HCT116 (cell line): ENCODE data around the gene BBX. TPM values are rescaled to one million over a fixed set of nuclear protein-coding genes. Genes with fewer than 3 reads are reported as not detected.

ENCODE experiments used
- ATAC-seq: fragments of 200-7000 bp; cut with Tn5 transposase; 2 replicates; pipeline ENCODE4 v1.9.1; 2020; ENCODE audit warnings: mild to moderate bottlenecking, moderate library complexity
- BruUV-seq: library from RNA; stranded (reverse); fragments of 400-500 nt; replicated peaks from 2 replicates; lab custom pipeline; 2021; lab: Mats Ljungman, UMichigan
- CTCF ChIA-PET: fragments of 300-600 bp; sonication (Branson Sonifier 250); formaldehyde crosslinking; loops from one replicate; lab custom pipeline; 2021; ENCODE audit warnings: antibody characterized with exemption; lab: Charles Lee
- POLR2A ChIA-PET: fragments of 300-600, 350-600 bp; sonication (Branson Sonifier 250); formaldehyde crosslinking; loops from one replicate; lab custom pipeline; 2021; ENCODE audit warnings: antibody characterized with exemption; lab: Charles Lee
- RAD21 ChIA-PET, 2 experiments: fragments of 300-600 bp; sonication (Branson Sonifier 250); formaldehyde crosslinking; loops; one replicate each; lab custom pipeline; 2023; ENCODE audit warnings: low total read pairs in 2 of 2; ENCODE audit not compliant: uncharacterized antibody in 2 of 2, unreplicated experiment in 2 of 2, low non-redundant PET in 1 of 2; lab: Charles Lee
- DNase-seq: peaks from one replicate; pipeline ENCODE4 v3.0.0-alpha.2; 2010; ENCODE audit warnings: low read depth, low spot score
- H2AFZ ChIP-seq: fragments of 200-600 bp; shearing (Covaris generic), sonication (generic); 2 replicates; pipeline ENCODE4 v1.6.1; 2017; ENCODE audit warnings: low read depth, mixed run types, mixed read lengths, antibody characterized with exemption, low read length; ENCODE audit not compliant: poor library complexity, severe bottlenecking
- H3K27ac ChIP-seq: 2 replicates; pipeline ENCODE4 v1.5.1; 2012; ENCODE audit warnings: low read depth, low read length
- H3K27me3 ChIP-seq: fragments of 200-600 bp; sonication (generic); 2 replicates; pipeline ENCODE4 v1.6.1; 2016; ENCODE audit warnings: mixed run types, low read length, mixed read lengths; ENCODE audit not compliant: insufficient read depth
- H3K36me3 ChIP-seq, 2 experiments: fragments of 200-500 bp in 1 of 2; fragments of 200-600 bp in 1 of 2; sonication (Bioruptor generic) in 1 of 2; sonication (generic) in 1 of 2; 2 replicates each; pipeline versions ENCODE4 v1.5.1 to v1.6.1; 2014 to 2016; ENCODE audit warnings: low read length in 2 of 2, inconsistent platforms in 1 of 2, mixed read lengths in 1 of 2, mixed run types in 1 of 2; ENCODE audit not compliant: insufficient read depth in 2 of 2, control insufficient read depth in 1 of 2
- H3K4me1 ChIP-seq, 2 experiments: fragments of 200-600 bp in 1 of 2; sonication (generic) in 1 of 2; 2 replicates each; pipeline versions ENCODE4 v1.5.1 to v1.6.1; 2012 to 2017; ENCODE audit warnings: low read length in 2 of 2, inconsistent platforms in 1 of 2, mild to moderate bottlenecking in 1 of 2, mixed read lengths in 1 of 2, mixed run types in 1 of 2, moderate library complexity in 1 of 2; ENCODE audit not compliant: insufficient read depth in 2 of 2, control insufficient read depth in 1 of 2
- H3K4me2 ChIP-seq: fragments of 200-600 bp; sonication (generic); 2 replicates; pipeline ENCODE4 v1.6.1; 2017; ENCODE audit warnings: mixed run types, low read length, mixed read lengths
- H3K4me3 ChIP-seq, 2 experiments: fragments of 200-600 bp in 1 of 2; sonication (generic) in 1 of 2; replicated peaks in 1 of 2; 2 replicates each; pipeline ENCODE4 v1.5.1; 2011 to 2016; ENCODE audit warnings: low read length in 2 of 2, control low read depth in 1 of 2, low read depth in 1 of 2, mild to moderate bottlenecking in 1 of 2, mixed read lengths in 1 of 2, mixed run types in 1 of 2
- H3K79me2 ChIP-seq: fragments of 200-600 bp; sonication (generic); 2 replicates; pipeline ENCODE4 v1.6.1; 2017; ENCODE audit warnings: mild to moderate bottlenecking, mixed run types, low read length, moderate library complexity, mixed read lengths; ENCODE audit not compliant: insufficient read depth
- H3K9ac ChIP-seq: fragments of 200-600 bp; sonication (generic); 2 replicates; pipeline ENCODE4 v1.6.1; 2016; ENCODE audit warnings: low read length, mixed read lengths
- H3K9me2 ChIP-seq: fragments of 200-600 bp; sonication (generic), shearing (Covaris generic); 2 replicates; pipeline ENCODE4 v1.6.1; 2017; ENCODE audit warnings: mixed run types, mild to moderate bottlenecking, moderate library complexity; ENCODE audit not compliant: insufficient read depth
- H3K9me3 ChIP-seq, 2 experiments: fragments of 200-500 bp in 1 of 2; fragments of 200-600 bp in 1 of 2; sonication (Bioruptor generic) in 1 of 2; sonication (generic) in 1 of 2; 2 replicates each; pipeline ENCODE4 v1.6.1; 2014 to 2017; ENCODE audit warnings: low read length in 2 of 2, mixed read lengths in 2 of 2, inconsistent platforms in 1 of 2, low read depth in 1 of 2, mild to moderate bottlenecking in 1 of 2, mixed run types in 1 of 2, moderate library complexity in 1 of 2; ENCODE audit not compliant: control insufficient read depth in 1 of 2, insufficient read depth in 1 of 2
- H4K20me1 ChIP-seq: fragments of 200-600 bp; sonication (generic), shearing (Covaris generic); 2 replicates; pipeline ENCODE4 v1.6.1; 2017; ENCODE audit warnings: mixed run types, mild to moderate bottlenecking, moderate library complexity; ENCODE audit not compliant: insufficient read depth
- CEBPB ChIP-seq: IDR thresholded peaks from 2 replicates; pipeline ENCODE4 v1.6.1; 2012; ENCODE audit warnings: low read depth
- CTCF ChIP-seq, 3 experiments: fragments of 200-600 bp in 1 of 3; sonication (generic) in 1 of 3; IDR thresholded peaks in 2 of 3; conservative IDR thresholded peaks in 1 of 3; 2 replicates each; pipeline ENCODE4 v1.5.1; 2012 to 2017; ENCODE audit warnings: low read depth in 2 of 3, low read length in 2 of 3, antibody characterized with exemption in 1 of 3, borderline replicate concordance in 1 of 3, control low read depth in 1 of 3, mild to moderate bottlenecking in 1 of 3, mixed read lengths in 1 of 3, mixed run types in 1 of 3, moderate library complexity in 1 of 3; ENCODE audit not compliant: insufficient read depth in 1 of 3
- ELF1 ChIP-seq: IDR thresholded peaks from 2 replicates; pipeline ENCODE4 v1.6.1; 2012; ENCODE audit warnings: low read depth, borderline replicate concordance
- EZH2 ChIP-seq: fragments of 200-600 bp; sonication (generic); IDR thresholded peaks from 2 replicates; pipeline ENCODE4 v1.6.1; 2017; ENCODE audit warnings: antibody characterized with exemption, mixed run types
- EZH2phosphoT487 ChIP-seq: fragments of 200-600 bp; IDR thresholded peaks from 2 replicates; pipeline ENCODE4 v1.6.1; 2018; ENCODE audit warnings: antibody characterized with exemption, borderline replicate concordance
- JUND ChIP-seq: IDR thresholded peaks from 2 replicates; pipeline ENCODE4 v1.6.1; 2012
- MAX ChIP-seq: IDR thresholded peaks from 2 replicates; pipeline ENCODE4 v1.6.1; 2012
- POLR2AphosphoS5 ChIP-seq: IDR thresholded peaks from 2 replicates; pipeline ENCODE4 v1.6.1; 2011; ENCODE audit warnings: mild to moderate bottlenecking, low read depth, low read length, moderate library complexity
- RAD21 ChIP-seq: IDR thresholded peaks from 2 replicates; pipeline ENCODE4 v1.6.1; 2012; ENCODE audit warnings: low read depth, mild to moderate bottlenecking
- SRF ChIP-seq: IDR thresholded peaks from 2 replicates; pipeline ENCODE4 v1.6.1; 2012; ENCODE audit warnings: low read depth
- YY1 ChIP-seq: IDR thresholded peaks from 2 replicates; pipeline ENCODE4 v1.6.1; 2011; ENCODE audit warnings: low read length, low read depth, moderate library complexity, mild to moderate bottlenecking; ENCODE audit not compliant: insufficient replicate concordance; ENCODE audit errors: extremely low read depth
- ZNF274 ChIP-seq: fragments of 200-500 bp; sonication (Bioruptor generic); IDR thresholded peaks from 2 replicates; pipeline ENCODE4 v1.6.1; 2014; ENCODE audit warnings: mild to moderate bottlenecking, low read depth, low read length, inconsistent platforms
- intact Hi-C: fragments of 100-400 bp; cut with micrococcal nuclease; formaldehyde crosslinking; loops from 2 replicates; pipeline ENCODE4 v1.10.0; 2022
- total RNA-seq: library from RNA; stranded (reverse); gene quantifications from one replicate; pipeline ENCODE4 v1.2.1, GENCODE V29; 2021; ENCODE audit not compliant: unreplicated experiment

The BBX gene
- total RNA-seq, 1 experiment from 2014 or later: 55.6 TPM

- Histone ChIP-seq H3K9me2 (no peaks in the 10 kb centered on the region), H3K36me3 (no peaks in the 10 kb centered on the region), H3K4me2 (no peak overlapping the region), H3K27ac (no peak overlapping the region), H3K4me1 (no peaks in the 10 kb centered on the region), H3K79me2 (no peaks in the 10 kb centered on the region), H3K4me3 (no peak overlapping the region), H4K20me1 (no peaks in the 10 kb centered on the region), H3K9me3 (no peaks in the 10 kb centered on the region), H2AFZ (no peak overlapping the region)
- POLR2A ChIA-PET: no interaction called here
- no TSS peak for BruUV-seq
- DNase-seq: no peak
- CTCF ChIA-PET: interaction anchor here (1.8 kb wide), 1 partner anchor 11 kb away, joined by 5 read pairs; no protein-coding TSS in a partner anchor
- RAD21 ChIA-PET: no interaction called here
- TF ChIP-seq MAX: no peak
- 0 out of 6 replicates have a peak, but pooled peaks of 1 of the 3 experiments have one; percentile 14 for TF ChIP-seq CTCF (IDR thresholded peaks at IDR 0.05 in 2 of 3, conservative IDR thresholded peaks at IDR 0.05 in 1 of 3; ENCODE audit: borderline replicate concordance in 1 of 3, insufficient read depth in 1 of 3, low read depth in 2 of 3, low read length in 2 of 3)
- TF ChIP-seq, all 23 proteins: peak for 1
- H3K27me3 ChIP-seq: no peaks in the 10 kb centered on the region
- intact Hi-C loops: no loop called here
- no peak overlapping the region for H3K9ac ChIP-seq
- ATAC-seq: no peak
Observed at GRCh38 chr3:107687056-107687581, 164.4 kb downstream of the BBX start.

- ChIA-PET RAD21 (interaction anchor here in 1 of 2 experiments (0.7 kb wide), 1 partner anchor 52 kb away, joined by 3 read pairs; no protein-coding TSS in a partner anchor), POLR2A (no interaction called here), CTCF (interaction anchor here (1.2 to 2.7 kb wide), 10 partner anchors 10 to 115 kb away, joined by 3 to 38 read pairs (median 10); no protein-coding TSS in a partner anchor)
- H3K4me3 ChIP-seq: no peak overlapping the region
- no TSS peak for BruUV-seq
- no peaks in the 10 kb centered on the region for H3K79me2 ChIP-seq
- no peak overlapping the region for H2AFZ ChIP-seq
- no peaks in the 10 kb centered on the region for H4K20me1 ChIP-seq
- DNase-seq (no peak), ATAC-seq (no peak)
- H3K9ac ChIP-seq: no peak overlapping the region
- no peaks in the 10 kb centered on the region for H3K9me3 ChIP-seq
- no peaks in the 10 kb centered on the region for H3K4me1 ChIP-seq
- no peak overlapping the region for H3K27ac ChIP-seq
- H3K9me2 ChIP-seq: no peaks in the 10 kb centered on the region
- H3K36me3 ChIP-seq: no peaks in the 10 kb centered on the region
- intact Hi-C loops: no loop called here
- H3K27me3 ChIP-seq: no peaks in the 10 kb centered on the region
- no peak overlapping the region for H3K4me2 ChIP-seq
- TF ChIP-seq MAX: no peak
- no peak for TF ChIP-seq RAD21
- no peak for TF ChIP-seq ELF1
- TF ChIP-seq ZNF274: no peak
- no peak for TF ChIP-seq SRF
- TF ChIP-seq CEBPB: no peak
- TF ChIP-seq JUND: no peak
- no peak for TF ChIP-seq CTCF (IDR thresholded peaks at IDR 0.05 in 2 of 3, conservative IDR thresholded peaks at IDR 0.05 in 1 of 3; ENCODE audit: borderline replicate concordance in 1 of 3, insufficient read depth in 1 of 3, low read depth in 2 of 3, low read length in 2 of 3)
- TF ChIP-seq POLR2AphosphoS5: no peak
- TF ChIP-seq EZH2phosphoT487: no peak
- TF ChIP-seq YY1: no peak
- no peak for TF ChIP-seq EZH2
Observed at GRCh38 chr3:107689355-107689754, 166.6 kb downstream of the BBX start.
